Measurements from ENCODE around the gene ADAM23.

Gene ADAM23

GRCh38 chr2:206443735-206444527 is 599 bp downstream of the ADAM23 start:
- FAIRE-seq, result no peak

- FAIRE-seq, result no peak
Observed at GRCh38 chr2:206445948-206446347, 2.6 kb downstream of the ADAM23 start.

GRCh38 chr2:206452242-206452641 is 8.9 kb downstream of the ADAM23 start:
- FAIRE-seq, result no peak

GRCh38 chr2:206452750-206453149 is 9.4 kb downstream of the ADAM23 start:
- FAIRE-seq, result no peak

- FAIRE-seq, result no peak
Observed at GRCh38 chr2:206456078-206456754, 12.9 kb downstream of the ADAM23 start.

- no peak for FAIRE-seq
Observed at GRCh38 chr2:206457188-206457634, 13.9 kb downstream of the ADAM23 start.

GRCh38 chr2:206462240-206462854 is 19.0 kb downstream of the ADAM23 start:
- FAIRE-seq, result no peak

GRCh38 chr2:206463685-206464084 is 20.4 kb downstream of the ADAM23 start:
- no peak for FAIRE-seq

GRCh38 chr2:206464597-206464996 is 21.3 kb downstream of the ADAM23 start:
- no peak for FAIRE-seq

GRCh38 chr2:206471524-206472062 is 28.3 kb downstream of the ADAM23 start:
- no peak for FAIRE-seq

GRCh38 chr2:206472094-206472493 is 28.8 kb downstream of the ADAM23 start:
- no peak for FAIRE-seq

GRCh38 chr2:206474099-206474498 is 30.8 kb downstream of the ADAM23 start:
- no peak for FAIRE-seq

- no peak for FAIRE-seq
Observed at GRCh38 chr2:206477296-206477695, 34.0 kb downstream of the ADAM23 start.

GRCh38 chr2:206478340-206478739 is 35.0 kb downstream of the ADAM23 start:
- FAIRE-seq, result no peak

- FAIRE-seq, result no peak
Observed at GRCh38 chr2:206480161-206480560, 36.8 kb downstream of the ADAM23 start.

- FAIRE-seq, result no peak
Observed at GRCh38 chr2:206480620-206481019, 37.3 kb downstream of the ADAM23 start.

GRCh38 chr2:206481056-206481455 is 37.7 kb downstream of the ADAM23 start:
- no peak for FAIRE-seq

GRCh38 chr2:206482123-206482522 is 38.8 kb downstream of the ADAM23 start:
- no peak for FAIRE-seq

GRCh38 chr2:206482633-206483032 is 39.3 kb downstream of the ADAM23 start:
- no peak for FAIRE-seq

- no peak for FAIRE-seq
Observed at GRCh38 chr2:206488053-206488452, 44.7 kb downstream of the ADAM23 start.

GRCh38 chr2:206488623-206489022 is 45.3 kb downstream of the ADAM23 start:
- no peak for FAIRE-seq

GRCh38 chr2:206494061-206494460 is 50.7 kb downstream of the ADAM23 start:
- FAIRE-seq, result no peak

- FAIRE-seq, result no peak
Observed at GRCh38 chr2:206502729-206503128, 59.4 kb downstream of the ADAM23 start.

- no peak for FAIRE-seq
Observed at GRCh38 chr2:206511283-206511682, 68.0 kb downstream of the ADAM23 start.
